K562 (cell line): ENCODE data around the gene LHB. TPM values are rescaled to one million over a fixed set of nuclear protein-coding genes. Genes with fewer than 3 reads are reported as not detected.

Experiments
- CHD2 ChIP-seq: IDR thresholded peaks from 2 replicates; pipeline ENCODE4 v1.6.1; 2011; ENCODE audit warnings: low read depth, low read length
- CREB3L1 ChIP-seq: fragments of 450-650 bp; IDR thresholded peaks from 2 replicates; pipeline ENCODE4 v1.6.1; 2014; ENCODE audit warnings: low read depth, mild to moderate bottlenecking, moderate library complexity, borderline replicate concordance
- FOXJ2 ChIP-seq: fragments of 200-800 bp; sonication (Bioruptor generic); IDR thresholded peaks from 2 replicates; pipeline ENCODE4 v1.6.1; 2016; ENCODE audit warnings: missing genetic modification characterization, missing compliant biosample characterization
- HBP1 ChIP-seq: fragments of 450-650 bp; formaldehyde crosslinking; IDR thresholded peaks from 2 replicates; pipeline ENCODE4 v1.4.0; 2022; ENCODE audit warnings: missing genetic modification characterization
- HDAC3 ChIP-seq: fragments of 450-650 bp; IDR thresholded peaks from 2 replicates; pipeline ENCODE4 v1.6.1; 2018; ENCODE audit warnings: borderline replicate concordance, mild to moderate bottlenecking, moderate library complexity; ENCODE audit not compliant: partially characterized antibody
- IRF1 ChIP-seq: sonication (generic); formaldehyde crosslinking; IDR thresholded peaks from 2 replicates; pipeline ENCODE4 v1.8.0; 2022; ENCODE audit warnings: missing genetic modification reagents, mild to moderate bottlenecking, borderline replicate concordance
- NEUROD1 ChIP-seq: fragments of 150-350 bp; IDR thresholded peaks from 2 replicates; pipeline ENCODE4 v1.6.1; 2014; ENCODE audit warnings: borderline replicate concordance, low read length, low read depth; ENCODE audit not compliant: partially characterized antibody
- PHF20 ChIP-seq: fragments of 450-650 bp; IDR thresholded peaks from 2 replicates; pipeline ENCODE4 v1.6.1; 2018; ENCODE audit not compliant: partially characterized antibody
- RAD21 ChIP-seq, 2 experiments: fragments of 250-450 bp in 1 of 2; fragments of 450-650 bp in 1 of 2; sonication (Bioruptor Pico) in 1 of 2; formaldehyde crosslinking in 1 of 2; IDR thresholded peaks in 1 of 2; conservative IDR thresholded peaks in 1 of 2; 2 replicates each; pipeline versions ENCODE4 v1.4.0 to v1.8.0; 2020 to 2022; ENCODE audit warnings: mild to moderate bottlenecking in 2 of 2, moderate library complexity in 1 of 2
- U2AF1 ChIP-seq: fragments of 200-400 bp; formaldehyde crosslinking; optimal IDR thresholded peaks from 2 replicates; pipeline ENCODE3; 2017; ENCODE audit warnings: mild to moderate bottlenecking, low read depth, low read length, moderate library complexity
- ZNF184 ChIP-seq: sonication (generic); formaldehyde crosslinking; IDR thresholded peaks from 2 replicates; pipeline ENCODE4 v1.5.0; 2020; ENCODE audit warnings: missing genetic modification reagents
- ZNF445 ChIP-seq: fragments of 250-450 bp; sonication (Bioruptor Pico); IDR thresholded peaks from 2 replicates; pipeline ENCODE4 v1.4.0; 2020; ENCODE audit warnings: low read depth, mild to moderate bottlenecking, moderate library complexity
- ZNF57 ChIP-seq: fragments of 450-650 bp; formaldehyde crosslinking; IDR thresholded peaks from 2 replicates; pipeline ENCODE4 v1.4.0; 2020; ENCODE audit warnings: mild to moderate bottlenecking, moderate library complexity
- ZNF592 ChIP-seq: fragments of 450-650 bp; IDR thresholded peaks from 2 replicates; pipeline ENCODE4 v1.6.1; 2017; ENCODE audit warnings: antibody characterized with exemption, mild to moderate bottlenecking
- ZNF707 ChIP-seq: fragments of 250-450 bp; sonication (Bioruptor Pico); conservative IDR thresholded peaks from 2 replicates; pipeline ENCODE4 v1.8.0; 2022; ENCODE audit warnings: inconsistent platforms, mild to moderate bottlenecking, moderate library complexity
- ZZZ3 ChIP-seq: fragments of 450-650 bp; IDR thresholded peaks from 2 replicates; pipeline ENCODE4 v1.6.1; 2016; ENCODE audit warnings: antibody characterized with exemption, mild to moderate bottlenecking, moderate library complexity
- polyA plus RNA-seq, 8 experiments: library from polyadenylated mRNA; depleted of rRNA in 4 of 8; stranded (reverse) in 5 of 8; unstranded in 3 of 8; fragments of >200 nt; fragmentation: Nextera tagmentation in 2 of 8; fragmentation: Illumina TruSeq in 1 of 8; extraction: Ambion mirVana in 2 of 8; extraction: Trizol in 1 of 8; gene quantifications; 2 replicates each; pipeline versions ENCODE4 v1.2.1 to v1.2.3, GENCODE V29; 2011 to 2014; ENCODE audit warnings: inconsistent platforms in 1 of 8, missing spikeins in 1 of 8
- total RNA-seq, 7 experiments: library from RNA; depleted of rRNA in 6 of 7; stranded (reverse); fragments of >200 nt in 6 of 7; fragmentation: Illumina TruSeq in 2 of 7; extraction: Trizol in 2 of 7; gene quantifications; 2 replicates each; pipeline versions ENCODE4 v1.2.1 to v1.2.3, GENCODE V29; 2011 to 2021; ENCODE audit warnings: low replicate concordance in 1 of 7

LHB gene
- total and polyA plus RNA-seq, 9 of the 15 experiments (the other 6 are each of a cell fraction or from before 2014, with no cell fraction given): 0.54 TPM; not detected in 8

- TF ChIP-seq HBP1 (CRISPR knock-in tag) (peak; percentile 75), CREB3L1 (no peak), ZNF707 (CRISPR knock-in tag) (no peak), ZNF592 (peak; percentile 57; the same call in 1 of the 2 replicates), ZNF445 (CRISPR knock-in tag) (peak; percentile 81), RAD21 (CRISPR knock-in tag; conservative IDR thresholded peaks at IDR 0.05 in 1 of 2, IDR thresholded peaks at IDR 0.05 in 1 of 2) (no peak), ZZZ3 (no peak), U2AF1 (no peak), ZNF57 (CRISPR knock-in tag) (peak; percentile 24; the same call in 1 of the 2 replicates), IRF1 (CRISPR knock-in tag) (no peak), FOXJ2 (no peak), ZNF184 (CRISPR knock-in tag) (no peak), HDAC3 (peak; percentile 41), CHD2 (peak; percentile 40), PHF20 (no peak), NEUROD1 (no peak)
Observed at GRCh38 chr19:48967346-48968178, 49.3 kb downstream of the LHB start (continued).
